ENCODE measurements around the gene ERFE. TPM values are rescaled to one million over a fixed set of nuclear protein-coding genes. Genes with fewer than 3 reads are reported as not detected.

The ERFE gene
- total RNA-seq, 1 experiment from 2014 or later: 9.7 TPM

DNA sequence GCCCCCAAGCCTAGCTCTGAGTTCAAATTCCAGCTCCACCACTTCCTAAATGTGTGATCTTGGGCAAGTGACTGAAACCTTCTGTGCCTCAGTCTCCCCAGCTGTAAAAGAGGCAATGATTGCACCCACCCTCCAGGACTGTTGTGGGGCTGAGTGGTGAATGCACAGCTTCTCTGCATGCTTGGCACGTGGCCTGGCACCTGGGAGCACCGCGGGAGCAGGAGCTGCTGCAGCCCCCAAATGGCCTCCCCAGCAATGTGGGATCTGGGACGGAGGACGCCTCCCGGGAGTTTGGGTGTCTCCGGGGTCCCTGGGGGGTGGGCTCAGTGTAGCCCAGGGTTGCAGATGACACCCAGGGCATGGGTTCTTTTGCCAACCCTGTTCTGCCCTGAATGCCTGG, 18.7 kb upstream of the ERFE start:
- no TSS peak for BruUV-seq (replicated peaks)
- DNase-seq: no peak
- no peaks in the 10 kb centered on the region for H3K79me2 ChIP-seq (ENCODE audit: low read depth)
- H3K27me3 ChIP-seq (ENCODE audit: insufficient read depth, low read depth): no peaks in the 10 kb centered on the region
- POLR2A ChIA-PET (ENCODE audit: unreplicated experiment): no interaction called here
- no peaks in the 10 kb centered on the region for H4K20me1 ChIP-seq (ENCODE audit: insufficient read depth)
- no peak overlapping the region for H3K4me3 ChIP-seq
- peaks cover 64% of the 10 kb centered on the region for H3K4me1 ChIP-seq (replicated peaks; ENCODE audit: insufficient read depth)
- CTCF ChIA-PET: no interaction called here
- peaks cover 25% of the 10 kb centered on the region for H3F3A ChIP-seq (ENCODE audit: insufficient read depth, low read depth)
- no peak overlapping the region for H3K27ac ChIP-seq
- intact Hi-C loops (cut with micrococcal nuclease; ENCODE audit: unreplicated experiment): loop anchor here (10.0 kb wide), 1 partner anchor 105 kb away; the partner anchor contains the start of gene HES6
- no peak for TF ChIP-seq EZH2 (IDR thresholded peaks at IDR 0.05; ENCODE audit: low read depth)
- TF ChIP-seq, protein P1, sequence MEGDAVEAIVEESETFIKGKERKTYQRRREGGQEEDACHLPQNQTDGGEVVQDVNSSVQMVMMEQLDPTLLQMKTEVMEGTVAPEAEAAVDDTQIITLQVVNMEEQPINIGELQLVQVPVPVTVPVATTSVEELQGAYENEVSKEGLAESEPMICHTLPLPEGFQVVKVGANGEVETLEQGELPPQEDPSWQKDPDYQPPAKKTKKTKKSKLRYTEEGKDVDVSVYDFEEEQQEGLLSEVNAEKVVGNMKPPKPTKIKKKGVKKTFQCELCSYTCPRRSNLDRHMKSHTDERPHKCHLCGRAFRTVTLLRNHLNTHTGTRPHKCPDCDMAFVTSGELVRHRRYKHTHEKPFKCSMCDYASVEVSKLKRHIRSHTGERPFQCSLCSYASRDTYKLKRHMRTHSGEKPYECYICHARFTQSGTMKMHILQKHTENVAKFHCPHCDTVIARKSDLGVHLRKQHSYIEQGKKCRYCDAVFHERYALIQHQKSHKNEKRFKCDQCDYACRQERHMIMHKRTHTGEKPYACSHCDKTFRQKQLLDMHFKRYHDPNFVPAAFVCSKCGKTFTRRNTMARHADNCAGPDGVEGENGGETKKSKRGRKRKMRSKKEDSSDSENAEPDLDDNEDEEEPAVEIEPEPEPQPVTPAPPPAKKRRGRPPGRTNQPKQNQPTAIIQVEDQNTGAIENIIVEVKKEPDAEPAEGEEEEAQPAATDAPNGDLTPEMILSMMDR (conservative IDR thresholded peaks at IDR 0.05): no peak
- H3K4me2 ChIP-seq: no peak overlapping the region
- no peaks in the 10 kb centered on the region for H3K9me3 ChIP-seq (ENCODE audit: insufficient read depth, low read depth)
- no peaks in the 10 kb centered on the region for H3K9me2 ChIP-seq (ENCODE audit: insufficient read depth)
- H3K36me3 ChIP-seq (ENCODE audit: low read depth): no peaks in the 10 kb centered on the region
- no peak overlapping the region for H2AFZ ChIP-seq

DNA sequence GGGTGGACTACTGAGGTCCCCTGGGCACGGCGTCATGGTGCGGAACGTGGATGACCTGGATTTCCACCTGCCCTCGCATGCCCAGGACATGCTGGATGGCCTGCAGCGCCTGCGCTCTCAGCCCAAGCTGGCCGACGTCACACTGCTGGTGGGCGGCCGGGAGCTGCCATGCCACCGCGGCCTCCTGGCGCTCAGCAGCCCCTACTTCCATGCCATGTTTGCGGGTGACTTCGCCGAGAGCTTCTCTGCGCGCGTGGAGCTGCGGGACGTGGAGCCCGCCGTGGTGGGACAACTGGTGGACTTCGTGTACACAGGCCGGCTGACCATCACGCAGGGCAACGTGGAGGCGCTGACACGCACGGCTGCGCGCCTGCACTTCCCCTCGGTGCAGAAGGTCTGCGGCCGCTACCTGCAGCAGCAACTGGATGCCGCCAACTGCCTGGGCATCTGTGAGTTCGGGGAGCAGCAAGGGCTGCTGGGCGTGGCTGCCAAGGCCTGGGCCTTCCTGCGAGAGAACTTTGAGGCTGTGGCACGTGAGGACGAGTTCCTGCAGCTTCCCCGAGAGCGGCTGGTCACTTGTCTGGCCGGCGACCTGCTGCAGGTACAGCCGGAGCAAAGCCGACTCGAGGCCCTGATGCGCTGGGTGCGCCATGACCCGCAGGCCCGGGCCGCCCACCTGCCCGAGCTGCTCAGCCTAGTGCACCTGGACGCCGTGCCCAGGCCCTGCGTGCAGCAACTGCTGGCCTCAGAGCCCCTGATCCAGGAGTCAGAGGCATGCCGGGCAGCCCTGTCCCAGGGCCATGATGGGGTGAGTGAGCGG, 17.8 kb upstream of the ERFE start:
- Histone ChIP-seq H3K27me3 (ENCODE audit: insufficient read depth, low read depth) (no peaks in the 10 kb centered on the region), H3K36me3 (ENCODE audit: low read depth) (no peaks in the 10 kb centered on the region), H3K79me2 (ENCODE audit: low read depth) (no peaks in the 10 kb centered on the region), H3K9me2 (ENCODE audit: insufficient read depth) (no peaks in the 10 kb centered on the region), H2AFZ (no peak overlapping the region), H3K9me3 (ENCODE audit: insufficient read depth, low read depth) (no peaks in the 10 kb centered on the region), H3K4me2 (peak overlapping the region; percentile 69), H3F3A (ENCODE audit: insufficient read depth, low read depth) (peaks cover 29% of the 10 kb centered on the region), H4K20me1 (ENCODE audit: insufficient read depth) (no peaks in the 10 kb centered on the region), H3K4me3 (no peak overlapping the region), H3K27ac (no peak overlapping the region), H3K4me1 (replicated peaks; ENCODE audit: insufficient read depth) (peaks cover 69% of the 10 kb centered on the region)
- DNase-seq: no peak
- no TSS peak for BruUV-seq (replicated peaks)
- TF ChIP-seq, protein P1 (conservative IDR thresholded peaks at IDR 0.05): no peak
- no peak for TF ChIP-seq EZH2 (IDR thresholded peaks at IDR 0.05; ENCODE audit: low read depth)
- ChIA-PET CTCF (interaction anchor here (0.6 kb wide), 3 partner anchors 248 to 1013 kb away, joined by 3 to 9 read pairs (median 6); no protein-coding TSS in a partner anchor), POLR2A (ENCODE audit: unreplicated experiment) (interaction anchor here (0.5 to 0.6 kb wide), 2 partner anchors 146 to 467 kb away, joined by 5 to 6 read pairs; no protein-coding TSS in a partner anchor)
- intact Hi-C loops (cut with micrococcal nuclease; ENCODE audit: unreplicated experiment): loop anchor here (10.0 kb wide), 1 partner anchor 104 kb away; the partner anchor contains the start of gene HES6

DNA sequence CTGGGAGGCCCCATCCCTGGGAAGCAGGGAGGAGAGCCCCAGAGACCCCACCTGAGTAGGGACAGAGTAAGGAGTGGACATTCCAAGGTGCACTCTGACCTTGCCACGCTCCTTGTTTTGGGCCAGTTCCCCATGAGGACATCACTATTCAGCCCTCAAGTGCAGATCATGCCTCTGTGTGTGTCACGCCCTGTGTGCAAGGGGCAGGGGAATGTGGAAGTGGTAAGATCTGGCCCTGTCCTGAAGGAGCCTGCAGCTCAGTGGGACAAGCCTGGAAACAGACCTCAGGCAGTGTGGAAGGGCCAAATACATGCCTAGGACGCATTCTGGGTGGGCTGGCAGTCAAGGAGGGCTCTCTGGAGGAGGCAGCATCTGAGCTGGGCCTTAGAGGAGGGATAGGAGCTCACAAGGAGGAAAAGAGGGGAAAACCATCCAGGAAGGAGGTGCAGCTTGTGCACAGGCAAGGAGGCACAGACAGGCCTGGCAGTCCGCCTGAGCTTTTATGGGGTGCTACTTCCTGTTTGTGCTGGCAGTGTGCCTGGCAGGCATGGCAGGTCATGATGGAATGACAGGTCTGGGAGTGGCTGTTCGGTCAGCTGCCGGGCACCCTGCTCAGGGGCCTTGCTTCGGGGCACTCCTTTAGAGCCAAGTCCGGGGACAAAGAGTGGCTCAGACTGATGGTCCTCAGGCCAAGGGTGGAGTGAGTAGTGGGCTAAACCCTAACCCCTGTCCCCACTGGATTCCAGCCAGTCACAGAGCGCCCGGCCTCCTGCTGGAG, 17.0 kb upstream of the ERFE start:
- CTCF ChIA-PET: interaction anchor here (0.6 kb wide), 3 partner anchors 249 to 1014 kb away, joined by 3 to 9 read pairs (median 6); no protein-coding TSS in a partner anchor

More for the DNA sequence above, 17.0 kb upstream of the ERFE start:
- Histone ChIP-seq H4K20me1 (ENCODE audit: insufficient read depth) (no peaks in the 10 kb centered on the region), H3K4me2 (peak overlapping the region; percentile 69), H3K9me2 (ENCODE audit: insufficient read depth) (no peaks in the 10 kb centered on the region), H3K9me3 (ENCODE audit: insufficient read depth, low read depth) (no peaks in the 10 kb centered on the region), H3K36me3 (ENCODE audit: low read depth) (no peaks in the 10 kb centered on the region), H2AFZ (no peak overlapping the region), H3F3A (ENCODE audit: insufficient read depth, low read depth) (peaks cover 25% of the 10 kb centered on the region), H3K79me2 (ENCODE audit: low read depth) (no peaks in the 10 kb centered on the region), H3K4me3 (no peak overlapping the region), H3K4me1 (replicated peaks; ENCODE audit: insufficient read depth) (peaks cover 72% of the 10 kb centered on the region), H3K27me3 (ENCODE audit: insufficient read depth, low read depth) (no peaks in the 10 kb centered on the region), H3K27ac (no peak overlapping the region)
- no peak for TF ChIP-seq EZH2 (IDR thresholded peaks at IDR 0.05; ENCODE audit: low read depth)
- TF ChIP-seq, protein P1 (conservative IDR thresholded peaks at IDR 0.05): no peak
- intact Hi-C loops (cut with micrococcal nuclease; ENCODE audit: unreplicated experiment): loop anchor here (2.0 to 10.0 kb wide), 2 partner anchors 103 to 277 kb away; partner anchors contain the start of gene HES6
- peak; percentile 93 to 96 for DNase-seq
- POLR2A ChIA-PET (ENCODE audit: unreplicated experiment): interaction anchor here (0.5 to 0.6 kb wide), 3 partner anchors 98 to 468 kb away, joined by 3 to 6 read pairs (median 5); no protein-coding TSS in a partner anchor
- no TSS peak for BruUV-seq (replicated peaks)
